ENCODE results near the gene CMSS1.

- no peak for TF ChIP-seq POLR2A (IDR thresholded peaks at IDR 0.05)
- no peak for TF ChIP-seq CTCF (IDR thresholded peaks at IDR 0.05)
These were observed 106.2 kb downstream of the CMSS1 start for GRCh38 chr3:99923873-99924272.

Measured in Peyer's patch (tissue), 4 donors.